Stimulated activated CD8-positive, alpha-beta memory T cell treated with anti-CD3 and anti-CD28 coated beads, Interleukin-7, amount 100 ng/mL, for 1 hour (primary cell): Measurements from ENCODE around the gene NBPF26.
"Not testable (repeated sequence)": the region's sequence is repeated elsewhere in the genome, so short reads cannot be mapped to it uniquely, and the experiment has no call there.

ENCODE experiments used
- DNase-seq, 2 donors: peaks; one replicate each; pipeline ENCODE4 v3.0.0-alpha.2; 2020; ENCODE audit warnings: low read depth in 2 of 2

The NBPF26 gene

GRCh38 chr1:120723715-120724402, at the start of gene NBPF26:
TSS of gene NBPF26 (plus strand) at chr1:120723945.
- DNase-seq, result peak; percentile 34 to 37

GRCh38 chr1:120680106-120680819, 43.5 kb upstream of the NBPF26 start:
- not testable (repeated sequence) for DNase-seq

GRCh38 chr1:120680938-120681337, 42.8 kb upstream of the NBPF26 start:
- DNase-seq, result not testable (repeated sequence)

- DNase-seq, result not testable (repeated sequence)
Observed at GRCh38 chr1:120684397-120684796, 39.3 kb upstream of the NBPF26 start.

- not testable (repeated sequence) for DNase-seq
Observed at GRCh38 chr1:120685622-120686021, 38.1 kb upstream of the NBPF26 start.

- DNase-seq, result not testable (repeated sequence)
Observed at GRCh38 chr1:120687250-120687649, 36.5 kb upstream of the NBPF26 start.

- DNase-seq, result not testable (repeated sequence)
Observed at GRCh38 chr1:120700807-120701562, 22.8 kb upstream of the NBPF26 start.

GRCh38 chr1:120723358-120723714, 409 bp upstream of the NBPF26 start:
- DNase-seq, result not testable (repeated sequence)

- not testable (repeated sequence) for DNase-seq
Observed at GRCh38 chr1:120724507-120724906, 762 bp downstream of the NBPF26 start.

GRCh38 chr1:120728811-120729210, 5.1 kb downstream of the NBPF26 start:
- DNase-seq, result not testable (repeated sequence)

GRCh38 chr1:120769090-120769489, 45.3 kb downstream of the NBPF26 start:
- DNase-seq, result not testable (repeated sequence)

- DNase-seq, result not testable (repeated sequence)
Observed at GRCh38 chr1:120805452-120805851, 81.7 kb downstream of the NBPF26 start.

GRCh38 chr1:120811822-120812221, 88.1 kb downstream of the NBPF26 start:
- not testable (repeated sequence) for DNase-seq

GRCh38 chr1:120825051-120825450, 101.3 kb downstream of the NBPF26 start:
- DNase-seq, result not testable (repeated sequence)

GRCh38 chr1:120826623-120827022, 102.9 kb downstream of the NBPF26 start:
- not testable (repeated sequence) for DNase-seq

GRCh38 chr1:120844186-120844944, 120.6 kb downstream of the NBPF26 start:
- peak in 1 of 2 donors; percentile 43 for DNase-seq

- DNase-seq, result not testable (repeated sequence)
Observed at GRCh38 chr1:120844945-120845330, 121.2 kb downstream of the NBPF26 start.

- DNase-seq, result not testable (repeated sequence)
Observed at GRCh38 chr1:120849400-120850286, 125.9 kb downstream of the NBPF26 start.

- DNase-seq, result not testable (repeated sequence)
Observed at GRCh38 chr1:120850287-120850536, 126.5 kb downstream of the NBPF26 start.

- peak; percentile 36 to 41 for DNase-seq
Observed at GRCh38 chr1:120850537-120851421, 127.0 kb downstream of the NBPF26 start.
